HepG2 (cell line): ENCODE data around the gene SGCB. TPM values are rescaled to one million over a fixed set of nuclear protein-coding genes. Genes with fewer than 3 reads are reported as not detected.

Source experiments
- ATAC-seq: fragments of 200-7000 bp; cut with Tn5 transposase; 3 replicates; pipeline ENCODE4 v1.9.1; 2020; ENCODE audit warnings: mild to moderate bottlenecking, moderate library complexity
- BruUV-seq: library from RNA; stranded (reverse); fragments of 400-500 nt; replicated peaks from 2 replicates; lab custom pipeline; 2021; lab: Mats Ljungman, UMichigan
- CTCF ChIA-PET: fragments of 300-600 bp; formaldehyde crosslinking; extraction: SDS; loops from one replicate; lab custom pipeline; 2021; ENCODE audit warnings: low total read pairs, inconsistent platforms, low intra/inter-chr PET ratio; lab: Yijun Ruan, JAX
- POLR2A ChIA-PET: fragments of 350-600 bp; sonication (Branson Sonifier 250); formaldehyde crosslinking; loops from one replicate; lab custom pipeline; 2020; ENCODE audit warnings: antibody characterized with exemption, inconsistent platforms; lab: Yijun Ruan, JAX
- DNase-seq: peaks from one replicate; pipeline ENCODE4 v3.0.0-alpha.2; 2015; ENCODE audit warnings: low spot score
- FAIRE-seq: peaks from 3 replicates; lab custom pipeline; 2011; peaks lifted over from hg19 to GRCh38; lab: Jason Lieb, UNC
- H2AFZ ChIP-seq: one replicate; pipeline ENCODE4 v1.6.1; 2011; ENCODE audit warnings: low read length, inconsistent platforms
- H3K27ac ChIP-seq: fragments of 300-600 bp; 3 replicates; pipeline ENCODE4 v1.8.0; 2011; ENCODE audit warnings: mixed run types, mild to moderate bottlenecking, mixed read lengths, low read length, inconsistent platforms; ENCODE audit not compliant: insufficient read depth; ENCODE audit errors: extremely low read length
- H3K27me3 ChIP-seq, 2 experiments: fragments of 200-600 bp in 1 of 2; 2 replicates in 1 of 2; 3 replicates in 1 of 2; pipeline versions ENCODE4 v1.6.0 to v1.8.0; 2011; ENCODE audit warnings: low read length in 2 of 2, mild to moderate bottlenecking in 2 of 2, moderate library complexity in 2 of 2, inconsistent platforms in 1 of 2; ENCODE audit not compliant: insufficient read depth in 2 of 2, control insufficient read depth in 1 of 2
- H3K36me3 ChIP-seq, 2 experiments: fragments of 200-600 bp in 1 of 2; replicated peaks in 1 of 2; 2 replicates in 1 of 2; 3 replicates in 1 of 2; pipeline versions ENCODE4 v1.5.1 to v1.8.0; 2011; ENCODE audit warnings: low read length in 2 of 2, inconsistent platforms in 1 of 2; ENCODE audit not compliant: insufficient read depth in 2 of 2, control insufficient read depth in 1 of 2
- H3K4me1 ChIP-seq: 2 replicates; pipeline ENCODE4 v1.5.1; 2012; ENCODE audit warnings: low read length, inconsistent platforms; ENCODE audit not compliant: insufficient read depth
- H3K4me2 ChIP-seq: 2 replicates; pipeline ENCODE4 v1.6.0; 2011; ENCODE audit warnings: low read depth, low read length, inconsistent platforms
- H3K4me3 ChIP-seq, 3 experiments: fragments of 200-600 bp in 1 of 3; sonication (generic), shearing (Covaris generic) in 1 of 3; replicated peaks in 1 of 3; 2 replicates each; pipeline ENCODE4 v1.5.1; 2011 to 2016; ENCODE audit warnings: low read length in 3 of 3, inconsistent platforms in 2 of 3, low read depth in 2 of 3, mild to moderate bottlenecking in 2 of 3, control low read depth in 1 of 3, mixed read lengths in 1 of 3; ENCODE audit not compliant: insufficient read depth in 1 of 3
- H3K79me2 ChIP-seq: one replicate; pipeline ENCODE4 v1.6.1; 2011; ENCODE audit warnings: low read length, inconsistent platforms; ENCODE audit not compliant: insufficient read depth
- H3K9ac ChIP-seq: 2 replicates; pipeline ENCODE4 v1.6.0; 2011; ENCODE audit warnings: mild to moderate bottlenecking, low read depth, low read length, inconsistent platforms; ENCODE audit not compliant: insufficient read depth
- H3K9me3 ChIP-seq: 2 replicates; pipeline ENCODE4 v1.5.1; 2012; ENCODE audit warnings: mild to moderate bottlenecking, low read length
- H4K20me1 ChIP-seq: 2 replicates; pipeline ENCODE4 v1.6.0; 2011; ENCODE audit warnings: inconsistent platforms, mild to moderate bottlenecking, low read length, moderate library complexity; ENCODE audit not compliant: insufficient read depth
- AHR ChIP-seq: IDR thresholded peaks from 2 replicates; pipeline ENCODE4 v1.6.1; 2018; ENCODE audit warnings: missing genetic modification reagents, missing compliant biosample characterization
- FLYWCH1 ChIP-seq: sonication (generic); formaldehyde crosslinking; IDR thresholded peaks from 2 replicates; pipeline ENCODE4 v1.8.1; 2023; ENCODE audit warnings: mild to moderate bottlenecking, missing genetic modification reagents
- FOXO4 ChIP-seq: sonication (generic); formaldehyde crosslinking; conservative IDR thresholded peaks from 2 replicates; pipeline ENCODE4 v1.8.1; 2023; ENCODE audit warnings: missing genetic modification reagents
- NCOR1 ChIP-seq: fragments of 200-600 bp; sonication (generic); IDR thresholded peaks from 2 replicates; pipeline ENCODE4 v1.7.0; 2017; ENCODE audit warnings: antibody characterized with exemption, low read length, borderline replicate concordance
- SMAD3 ChIP-seq: sonication (generic); formaldehyde crosslinking; IDR thresholded peaks from 2 replicates; pipeline ENCODE4 v1.4.0; 2020; ENCODE audit warnings: missing genetic modification reagents
- TFAP4 ChIP-seq: sonication (generic); IDR thresholded peaks from 2 replicates; pipeline ENCODE4 v1.6.1; 2016; ENCODE audit warnings: low read depth, borderline replicate concordance
- U2AF2 ChIP-seq: fragments of 200-400 bp; formaldehyde crosslinking; IDR thresholded peaks from 2 replicates; pipeline ENCODE4 v1.6.1; 2017; ENCODE audit warnings: low read depth, mild to moderate bottlenecking, low read length
- ZBTB10 ChIP-seq: sonication (generic); formaldehyde crosslinking; IDR thresholded peaks from 2 replicates; pipeline ENCODE4 v1.4.0; 2020; ENCODE audit warnings: missing genetic modification reagents, borderline replicate concordance
- ZNF563 ChIP-seq: sonication (generic); formaldehyde crosslinking; IDR thresholded peaks from 2 replicates; pipeline ENCODE4 v1.8.0; 2022; ENCODE audit warnings: mild to moderate bottlenecking, moderate library complexity, missing genetic modification reagents
- ZNF883 ChIP-seq: sonication (generic); formaldehyde crosslinking; IDR thresholded peaks from 2 replicates; pipeline ENCODE4 v1.5.1; 2020; ENCODE audit warnings: mild to moderate bottlenecking, missing genetic modification reagents; ENCODE audit errors: not compliant biosample characterization
- WGBS: methylation state at CpG from one replicate; pipeline ENCODE4 v1.1.6; 2017; ENCODE audit warnings: low lambda C conversion rate; 5-methylcytosine and 5-hydroxymethylcytosine counted together
- in situ Hi-C: cut with HindIII; loops from 2 replicates; pipeline ENCODE4 v1.10.0; 2017; ENCODE audit warnings: low pct_unique_long_range_greater_than_20kb; ENCODE audit not compliant: extremely low pct_ligation_motif_present
- intact Hi-C: fragments of 100-400 bp; cut with micrococcal nuclease; formaldehyde crosslinking; loops from one replicate; pipeline ENCODE4 v1.10.0; 2022; ENCODE audit not compliant: unreplicated experiment
- polyA plus RNA-seq, 8 experiments: library from polyadenylated mRNA; depleted of rRNA in 3 of 8; stranded (reverse) in 7 of 8; unstranded in 1 of 8; fragments of >200 nt; fragmentation: Illumina TruSeq in 4 of 8; extraction: Trizol in 4 of 8; gene quantifications; 2 replicates each; pipeline versions ENCODE4 v1.2.1 to v1.2.3, GENCODE V29; 2011 to 2016; ENCODE audit warnings: low read depth in 4 of 8, missing spikeins in 1 of 8, mixed read lengths in 1 of 8; ENCODE audit not compliant: insufficient read depth in 1 of 8
- total RNA-seq, 5 experiments: library from RNA; depleted of rRNA; stranded (reverse); fragments of >200 nt; fragmentation: Illumina TruSeq; extraction: Trizol; gene quantifications; 2 replicates each; pipeline ENCODE4 v1.2.3, GENCODE V29; 2016; ENCODE audit warnings: low read depth in 1 of 5
- TF ChIP-seq, protein P1 (sequence below): sonication (generic); formaldehyde crosslinking; IDR thresholded peaks from 2 replicates; pipeline ENCODE4 v1.9.0; 2022; ENCODE audit warnings: low read depth, missing genetic modification reagents
- TF ChIP-seq, protein P2 (sequence below): sonication (generic); formaldehyde crosslinking; IDR thresholded peaks from 2 replicates; pipeline ENCODE4 v1.5.1; 2020; ENCODE audit warnings: missing genetic modification reagents, mild to moderate bottlenecking, borderline replicate concordance
- TF ChIP-seq, protein P3 (sequence below): sonication (generic); formaldehyde crosslinking; IDR thresholded peaks from 2 replicates; pipeline ENCODE4 v1.4.0; 2020; ENCODE audit warnings: mild to moderate bottlenecking, missing genetic modification reagents

The SGCB gene
- total and polyA plus RNA-seq, 2 of the 13 experiments (the other 11 are each of a cell fraction or from before 2014, with no cell fraction given), result 2.2 to 4.8 TPM

DNA sequence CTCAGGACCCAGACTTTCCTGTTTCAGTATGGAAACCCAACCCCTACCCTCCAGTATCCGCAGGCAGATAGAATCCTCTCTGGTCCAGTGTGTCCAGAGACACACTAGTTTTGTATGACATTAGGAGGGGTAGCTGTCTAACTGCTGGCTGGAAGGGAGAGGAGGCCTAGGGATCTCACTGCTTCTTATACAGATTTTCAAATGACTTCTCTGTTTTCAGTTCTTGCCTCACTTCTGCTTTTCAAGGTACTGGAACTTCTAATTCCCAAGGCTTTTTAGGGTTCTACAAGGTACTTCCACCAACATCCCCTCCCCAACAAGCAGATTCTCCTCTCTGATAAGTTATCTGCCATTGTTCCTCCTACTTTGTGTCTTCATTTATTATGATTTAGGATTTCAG is 6.1 kb downstream of the SGCB start (continued):
- no peak for TF ChIP-seq ZBTB10 (CRISPR knock-in tag)
- no peak for TF ChIP-seq U2AF2
- no peak for TF ChIP-seq TFAP4

DNA sequence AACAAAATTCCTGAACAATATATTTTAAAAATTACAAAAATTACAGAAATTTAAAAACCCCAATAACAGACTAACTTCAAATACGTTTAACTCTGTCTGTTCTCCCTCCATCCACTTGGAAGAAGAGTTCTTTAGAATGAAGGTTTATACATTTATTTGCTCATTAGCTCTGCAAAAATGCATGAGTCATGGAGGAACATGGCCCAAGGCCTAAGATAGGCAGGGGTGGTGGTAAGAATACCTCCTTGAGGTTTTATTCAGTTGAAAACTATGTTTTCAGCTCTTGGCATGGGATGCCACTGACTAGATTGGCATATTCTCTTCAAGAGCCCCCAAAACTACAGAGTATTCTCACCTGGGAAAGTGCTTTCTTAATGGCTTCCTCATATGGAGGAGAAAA is 9.1 kb downstream of the SGCB start:
- H3K9me3 ChIP-seq, result no peaks in the 10 kb centered on the region
- no peak overlapping the region for H2AFZ ChIP-seq
- FAIRE-seq (no peak), ATAC-seq (no peak), DNase-seq (no peak)
- WGBS, result 94% methylated on average over 1 of the region's 1 CpG
- H3K79me2 ChIP-seq, result no peaks in the 10 kb centered on the region
- intact Hi-C loops, result no loop called here
- no peak overlapping the region for H3K4me3 ChIP-seq
- no peak overlapping the region for H3K27ac ChIP-seq
- H3K27me3 ChIP-seq, result no peaks in the 10 kb centered on the region
- no peak overlapping the region for H3K4me2 ChIP-seq
- no peaks in the 10 kb centered on the region for H4K20me1 ChIP-seq
- BruUV-seq, result no TSS peak
- in situ Hi-C loops, result no loop called here
- H3K9ac ChIP-seq, result no peak overlapping the region
- H3K4me1 ChIP-seq, result no peaks in the 10 kb centered on the region
- ChIA-PET CTCF (no interaction called here), POLR2A (no interaction called here)
- H3K36me3 ChIP-seq, result no peaks in the 10 kb centered on the region; a peak in 1 of 5 replicates
- TF ChIP-seq ZNF883 (no peak), FLYWCH1 (CRISPR knock-in tag) (no peak), ZNF563 (no peak), NCOR1 (no peak), AHR (CRISPR knock-in tag) (no peak), SMAD3 (CRISPR knock-in tag) (no peak), FOXO4 (no peak)
- TF ChIP-seq, protein P1, sequence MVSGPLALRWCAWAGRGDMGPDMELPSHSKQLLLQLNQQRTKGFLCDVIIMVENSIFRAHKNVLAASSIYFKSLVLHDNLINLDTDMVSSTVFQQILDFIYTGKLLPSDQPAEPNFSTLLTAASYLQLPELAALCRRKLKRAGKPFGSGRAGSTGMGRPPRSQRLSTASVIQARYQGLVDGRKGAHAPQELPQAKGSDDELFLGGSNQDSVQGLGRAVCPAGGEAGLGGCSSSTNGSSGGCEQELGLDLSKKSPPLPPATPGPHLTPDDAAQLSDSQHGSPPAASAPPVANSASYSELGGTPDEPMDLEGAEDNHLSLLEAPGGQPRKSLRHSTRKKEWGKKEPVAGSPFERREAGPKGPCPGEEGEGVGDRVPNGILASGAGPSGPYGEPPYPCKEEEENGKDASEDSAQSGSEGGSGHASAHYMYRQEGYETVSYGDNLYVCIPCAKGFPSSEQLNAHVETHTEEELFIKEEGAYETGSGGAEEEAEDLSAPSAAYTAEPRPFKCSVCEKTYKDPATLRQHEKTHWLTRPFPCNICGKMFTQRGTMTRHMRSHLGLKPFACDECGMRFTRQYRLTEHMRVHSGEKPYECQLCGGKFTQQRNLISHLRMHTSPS (CRISPR knock-in tag), result no peak
- TF ChIP-seq, protein P2, sequence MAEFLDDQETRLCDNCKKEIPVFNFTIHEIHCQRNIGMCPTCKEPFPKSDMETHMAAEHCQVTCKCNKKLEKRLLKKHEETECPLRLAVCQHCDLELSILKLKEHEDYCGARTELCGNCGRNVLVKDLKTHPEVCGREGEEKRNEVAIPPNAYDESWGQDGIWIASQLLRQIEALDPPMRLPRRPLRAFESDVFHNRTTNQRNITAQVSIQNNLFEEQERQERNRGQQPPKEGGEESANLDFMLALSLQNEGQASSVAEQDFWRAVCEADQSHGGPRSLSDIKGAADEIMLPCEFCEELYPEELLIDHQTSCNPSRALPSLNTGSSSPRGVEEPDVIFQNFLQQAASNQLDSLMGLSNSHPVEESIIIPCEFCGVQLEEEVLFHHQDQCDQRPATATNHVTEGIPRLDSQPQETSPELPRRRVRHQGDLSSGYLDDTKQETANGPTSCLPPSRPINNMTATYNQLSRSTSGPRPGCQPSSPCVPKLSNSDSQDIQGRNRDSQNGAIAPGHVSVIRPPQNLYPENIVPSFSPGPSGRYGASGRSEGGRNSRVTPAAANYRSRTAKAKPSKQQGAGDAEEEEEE, result no peak
- TF ChIP-seq, protein P3, sequence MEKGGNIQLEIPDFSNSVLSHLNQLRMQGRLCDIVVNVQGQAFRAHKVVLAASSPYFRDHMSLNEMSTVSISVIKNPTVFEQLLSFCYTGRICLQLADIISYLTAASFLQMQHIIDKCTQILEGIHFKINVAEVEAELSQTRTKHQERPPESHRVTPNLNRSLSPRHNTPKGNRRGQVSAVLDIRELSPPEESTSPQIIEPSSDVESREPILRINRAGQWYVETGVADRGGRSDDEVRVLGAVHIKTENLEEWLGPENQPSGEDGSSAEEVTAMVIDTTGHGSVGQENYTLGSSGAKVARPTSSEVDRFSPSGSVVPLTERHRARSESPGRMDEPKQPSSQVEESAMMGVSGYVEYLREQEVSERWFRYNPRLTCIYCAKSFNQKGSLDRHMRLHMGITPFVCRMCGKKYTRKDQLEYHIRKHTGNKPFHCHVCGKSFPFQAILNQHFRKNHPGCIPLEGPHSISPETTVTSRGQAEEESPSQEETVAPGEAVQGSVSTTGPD (CRISPR knock-in tag), result no peak
